HCT116 (cell line): Measurements from ENCODE around the gene ANKHD1.

ENCODE experiments used
- CEBPB ChIP-seq: IDR thresholded peaks from 2 replicates; pipeline ENCODE4 v1.6.1; 2012; ENCODE audit warnings: low read depth
- EZH2 ChIP-seq: fragments of 200-600 bp; sonication (generic); IDR thresholded peaks from 2 replicates; pipeline ENCODE4 v1.6.1; 2017; ENCODE audit warnings: antibody characterized with exemption, mixed run types
- FOSL1 ChIP-seq: IDR thresholded peaks from 2 replicates; pipeline ENCODE4 v1.6.1; 2012; ENCODE audit warnings: low read depth
- POLR2A ChIP-seq: IDR thresholded peaks from 2 replicates; pipeline ENCODE4 v1.7.0; 2011; ENCODE audit warnings: borderline replicate concordance; ENCODE audit not compliant: insufficient read depth, insufficient read length; ENCODE audit errors: extremely low read depth
- POLR2AphosphoS5 ChIP-seq: IDR thresholded peaks from 2 replicates; pipeline ENCODE4 v1.6.1; 2011; ENCODE audit warnings: mild to moderate bottlenecking, low read depth, low read length, moderate library complexity
- RAD21 ChIP-seq: IDR thresholded peaks from 2 replicates; pipeline ENCODE4 v1.6.1; 2012; ENCODE audit warnings: low read depth, mild to moderate bottlenecking
- REST ChIP-seq: IDR thresholded peaks from 2 replicates; pipeline ENCODE4 v1.6.1; 2012; ENCODE audit warnings: low read depth
- SP1 ChIP-seq: IDR thresholded peaks from 2 replicates; pipeline ENCODE4 v1.6.1; 2012; ENCODE audit warnings: low read depth
- TCF7L2 ChIP-seq: IDR thresholded peaks from 2 replicates; pipeline ENCODE4 v1.7.0; 2011; ENCODE audit warnings: borderline replicate concordance, inconsistent platforms; ENCODE audit not compliant: insufficient read depth, insufficient read length; ENCODE audit errors: extremely low read depth
- YY1 ChIP-seq: IDR thresholded peaks from 2 replicates; pipeline ENCODE4 v1.6.1; 2011; ENCODE audit warnings: low read length, low read depth, moderate library complexity, mild to moderate bottlenecking; ENCODE audit not compliant: insufficient replicate concordance; ENCODE audit errors: extremely low read depth
- ZNF274 ChIP-seq: fragments of 200-500 bp; sonication (Bioruptor generic); IDR thresholded peaks from 2 replicates; pipeline ENCODE4 v1.6.1; 2014; ENCODE audit warnings: mild to moderate bottlenecking, low read depth, low read length, inconsistent platforms
- TF ChIP-seq, protein P1 (sequence below), 3 experiments: fragments of 200-600 bp in 1 of 3; sonication (generic) in 1 of 3; IDR thresholded peaks in 2 of 3; conservative IDR thresholded peaks in 1 of 3; 2 replicates each; pipeline ENCODE4 v1.5.1; 2012 to 2017; ENCODE audit warnings: low read depth in 2 of 3, low read length in 2 of 3, antibody characterized with exemption in 1 of 3, borderline replicate concordance in 1 of 3, control low read depth in 1 of 3, mild to moderate bottlenecking in 1 of 3, mixed read lengths in 1 of 3, mixed run types in 1 of 3, moderate library complexity in 1 of 3; ENCODE audit not compliant: insufficient read depth in 1 of 3
- TF ChIP-seq, protein P2 (sequence below): IDR thresholded peaks from 2 replicates; pipeline ENCODE4 v1.6.1; 2012

DNA sequence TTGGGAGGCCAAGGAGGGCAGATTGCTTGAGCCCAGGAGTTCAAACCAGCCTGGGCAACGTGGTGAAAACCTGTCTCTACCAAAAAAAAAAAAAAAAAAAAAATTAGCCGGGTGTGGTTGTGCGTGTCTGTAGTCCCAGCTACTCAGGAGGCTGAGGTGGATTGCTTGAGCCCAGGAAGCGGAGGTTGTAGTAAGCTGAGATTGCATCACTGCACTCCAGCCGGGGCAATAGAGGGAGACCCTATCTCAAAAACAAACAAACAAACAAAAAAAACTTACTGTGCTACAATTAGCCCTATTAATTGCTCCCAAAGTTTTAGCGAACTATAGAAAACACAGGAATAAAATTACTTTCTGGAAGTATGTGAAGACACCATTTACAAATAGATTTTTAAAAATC lies 67.6 kb downstream of the ANKHD1 start:
- TF ChIP-seq CEBPB (no peak), SP1 (no peak), POLR2A (no peak), ZNF274 (no peak), POLR2AphosphoS5 (no peak), RAD21 (no peak), EZH2 (no peak), TCF7L2 (no peak), REST (no peak), YY1 (no peak), FOSL1 (no peak)
- TF ChIP-seq, protein P1, sequence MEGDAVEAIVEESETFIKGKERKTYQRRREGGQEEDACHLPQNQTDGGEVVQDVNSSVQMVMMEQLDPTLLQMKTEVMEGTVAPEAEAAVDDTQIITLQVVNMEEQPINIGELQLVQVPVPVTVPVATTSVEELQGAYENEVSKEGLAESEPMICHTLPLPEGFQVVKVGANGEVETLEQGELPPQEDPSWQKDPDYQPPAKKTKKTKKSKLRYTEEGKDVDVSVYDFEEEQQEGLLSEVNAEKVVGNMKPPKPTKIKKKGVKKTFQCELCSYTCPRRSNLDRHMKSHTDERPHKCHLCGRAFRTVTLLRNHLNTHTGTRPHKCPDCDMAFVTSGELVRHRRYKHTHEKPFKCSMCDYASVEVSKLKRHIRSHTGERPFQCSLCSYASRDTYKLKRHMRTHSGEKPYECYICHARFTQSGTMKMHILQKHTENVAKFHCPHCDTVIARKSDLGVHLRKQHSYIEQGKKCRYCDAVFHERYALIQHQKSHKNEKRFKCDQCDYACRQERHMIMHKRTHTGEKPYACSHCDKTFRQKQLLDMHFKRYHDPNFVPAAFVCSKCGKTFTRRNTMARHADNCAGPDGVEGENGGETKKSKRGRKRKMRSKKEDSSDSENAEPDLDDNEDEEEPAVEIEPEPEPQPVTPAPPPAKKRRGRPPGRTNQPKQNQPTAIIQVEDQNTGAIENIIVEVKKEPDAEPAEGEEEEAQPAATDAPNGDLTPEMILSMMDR (IDR thresholded peaks at IDR 0.05 in 2 of 3, conservative IDR thresholded peaks at IDR 0.05 in 1 of 3; ENCODE audit: borderline replicate concordance in 1 of 3, insufficient read depth in 1 of 3, low read depth in 2 of 3, low read length in 2 of 3): no peak
- TF ChIP-seq, protein P2, sequence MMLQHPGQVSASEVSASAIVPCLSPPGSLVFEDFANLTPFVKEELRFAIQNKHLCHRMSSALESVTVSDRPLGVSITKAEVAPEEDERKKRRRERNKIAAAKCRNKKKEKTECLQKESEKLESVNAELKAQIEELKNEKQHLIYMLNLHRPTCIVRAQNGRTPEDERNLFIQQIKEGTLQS: no peak
